Suppressor macrophage treated with lipopolysaccharide for 4 hours (primary cell): Measurements from ENCODE around the gene ZFP3.
"Not testable (repeated sequence)": the region's sequence is repeated elsewhere in the genome, so short reads cannot be mapped to it uniquely, and the experiment has no call there.

Experiments used
- DNase-seq: peaks from one replicate; pipeline ENCODE4 v3.0.0-alpha.2; 2020

ZFP3 gene

GRCh38 chr17:5126719-5127488 is 48.6 kb downstream of the ZFP3 start:
- no peak for DNase-seq

DNA sequence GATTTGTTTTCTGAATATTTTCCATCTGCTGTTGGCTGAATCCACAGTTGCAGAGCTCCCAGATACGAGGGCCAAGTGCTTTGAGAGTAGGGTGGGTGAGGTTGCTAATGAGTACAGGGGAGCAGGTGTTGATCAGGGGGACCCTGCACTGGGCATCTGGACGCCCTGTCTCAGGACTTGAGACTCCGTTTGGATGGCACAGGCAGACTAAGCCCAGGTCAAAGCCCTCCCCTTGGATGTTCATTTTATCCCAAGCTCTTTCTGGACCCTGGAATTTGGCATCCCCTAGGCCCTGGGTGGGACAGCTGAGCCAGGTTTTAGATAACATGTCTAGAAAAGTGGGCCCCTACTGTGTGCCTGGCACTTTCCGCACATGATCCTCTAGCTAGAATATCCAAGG is 49.6 kb downstream of the ZFP3 start:
- DNase-seq: no peak

GRCh38 chr17:5128387-5128786 is 50.1 kb downstream of the ZFP3 start:
- not testable (repeated sequence) for DNase-seq

DNA sequence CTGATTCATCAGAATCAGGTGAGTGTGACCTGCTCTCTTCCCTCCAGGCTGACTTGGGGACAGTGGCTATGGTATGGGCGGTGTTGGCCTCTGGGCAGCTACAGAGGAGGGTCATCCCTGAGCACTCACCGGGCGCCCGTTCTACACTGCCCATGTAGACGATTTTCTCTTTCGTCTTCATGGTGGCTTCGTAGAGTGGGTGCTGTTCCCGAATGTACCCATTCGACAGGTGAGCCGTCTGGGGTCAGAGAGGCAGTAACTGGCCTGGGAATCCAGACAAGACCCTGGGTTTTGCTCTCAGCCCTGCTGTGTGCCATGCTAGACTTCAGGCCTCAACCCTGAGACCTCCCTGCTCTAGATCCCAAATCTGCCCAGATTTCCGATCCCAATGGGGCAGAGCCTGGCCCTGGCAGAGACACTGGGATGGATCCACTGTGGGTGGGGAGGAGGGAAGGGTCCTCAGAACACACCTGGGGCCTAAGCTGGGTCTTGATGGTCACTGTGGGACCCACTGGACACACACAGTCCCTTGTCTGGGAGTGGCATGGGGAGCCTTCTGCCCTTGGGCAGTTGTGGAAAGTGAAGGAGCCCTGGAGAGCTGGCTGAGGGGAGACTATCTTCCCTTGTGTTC is 50.8 kb downstream of the ZFP3 start:
- no peak for DNase-seq

DNA sequence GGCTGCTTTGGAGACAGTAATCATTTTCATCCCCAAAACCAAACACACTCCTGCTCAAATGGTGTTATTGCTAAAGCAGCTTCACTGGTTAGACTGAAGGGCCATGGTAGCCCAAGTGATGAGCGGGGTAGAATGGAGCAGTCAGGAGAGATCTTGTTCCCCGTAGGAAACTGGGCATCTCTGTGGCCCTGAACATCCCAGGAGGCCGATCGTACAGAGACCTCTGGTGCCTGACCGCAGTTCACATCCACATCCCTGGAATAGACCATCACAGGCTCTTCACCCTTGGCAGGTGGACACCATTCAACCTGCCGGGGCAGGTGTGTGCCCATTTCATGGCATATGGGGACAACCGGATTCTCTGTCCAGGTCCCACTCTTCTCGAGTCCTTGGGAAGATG is 51.5 kb downstream of the ZFP3 start:
- DNase-seq: not testable (repeated sequence)

DNA sequence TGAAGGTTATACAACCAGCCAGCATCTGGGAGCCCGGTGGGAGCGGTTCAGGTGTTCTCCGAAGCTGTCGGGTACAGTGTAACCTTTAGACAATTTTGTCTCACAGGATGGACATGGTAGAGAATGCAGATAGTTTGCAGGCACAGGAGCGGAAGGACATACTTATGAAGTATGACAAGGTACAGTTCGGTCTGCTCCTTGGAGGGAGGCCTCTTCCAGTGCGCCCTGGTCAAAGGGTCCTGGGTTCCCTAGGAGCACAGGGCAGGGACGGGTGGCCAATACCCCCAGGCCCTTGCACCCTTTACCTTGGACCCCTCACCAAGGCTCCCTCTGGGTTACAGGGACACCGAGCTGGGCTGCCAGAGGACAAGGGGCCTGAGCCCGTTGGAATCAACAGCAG is 52.0 kb downstream of the ZFP3 start:
- DNase-seq: not testable (repeated sequence)

GRCh38 chr17:5130687-5131086 is 52.4 kb downstream of the ZFP3 start:
- not testable (repeated sequence) for DNase-seq

- DNase-seq: no peak
These were observed 53.0 kb downstream of the ZFP3 start for GRCh38 chr17:5131146-5131715.

- DNase-seq: not testable (repeated sequence)
These were observed 53.7 kb downstream of the ZFP3 start for GRCh38 chr17:5131799-5132502.

DNA sequence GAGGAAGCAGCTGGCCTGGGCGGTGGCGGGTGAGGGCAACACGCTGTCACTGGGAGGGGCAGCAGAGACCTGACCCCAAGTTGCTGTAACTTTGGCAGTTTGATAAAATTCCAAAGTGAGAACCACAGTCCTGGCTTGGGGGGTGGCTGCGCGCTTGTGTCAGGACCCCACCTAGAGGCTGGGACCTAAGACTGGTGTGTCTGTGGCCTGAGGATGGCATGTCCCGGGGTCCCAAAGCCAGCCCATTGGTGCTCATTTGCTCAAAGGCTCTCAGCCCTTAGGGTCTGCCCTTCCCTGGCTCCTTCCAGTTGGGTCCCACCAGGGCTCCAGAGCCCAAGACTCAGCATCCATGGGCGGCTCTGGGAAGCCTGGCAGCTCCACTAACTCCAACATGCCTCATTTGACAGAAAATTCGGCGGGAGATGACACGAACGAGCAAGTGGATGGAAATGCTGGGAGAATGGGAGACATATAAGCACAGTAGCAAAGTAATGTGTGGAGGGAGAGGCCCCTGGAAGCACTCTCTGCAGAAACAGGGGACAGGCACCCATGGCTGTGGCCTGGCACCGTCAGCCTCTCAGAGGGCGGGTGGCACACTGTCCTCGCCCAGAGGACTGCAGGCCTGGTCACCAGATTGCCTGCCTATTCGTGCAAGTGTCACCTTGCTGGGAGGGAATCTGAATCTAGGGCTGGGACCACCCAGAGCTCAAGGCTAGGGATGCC is 54.4 kb downstream of the ZFP3 start:
- DNase-seq: not testable (repeated sequence)

GRCh38 chr17:5133311-5133710 is 55.0 kb downstream of the ZFP3 start:
- DNase-seq: no peak

GRCh38 chr17:5133961-5134360 is 55.7 kb downstream of the ZFP3 start:
- DNase-seq: not testable (repeated sequence)

DNA sequence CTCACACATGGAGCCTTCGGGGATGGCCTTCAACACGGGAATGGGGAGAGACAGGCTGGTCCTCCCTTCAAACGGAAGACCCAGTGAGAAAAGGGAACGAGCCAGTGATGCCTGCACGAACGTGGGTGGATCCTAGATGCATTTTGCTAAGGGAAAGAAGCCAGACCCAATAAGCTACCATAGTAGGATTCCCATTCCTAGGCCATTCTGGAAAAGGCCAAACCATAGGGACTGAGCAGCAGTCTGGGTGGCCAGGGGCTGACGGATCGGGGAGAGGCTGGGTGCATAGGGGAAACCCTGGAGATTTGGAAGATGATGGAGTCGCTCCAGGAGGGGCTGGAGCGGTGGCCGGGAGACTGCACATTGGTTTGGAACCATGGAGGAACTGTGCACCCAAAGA is 56.3 kb downstream of the ZFP3 start:
- not testable (repeated sequence) for DNase-seq

- DNase-seq: not testable (repeated sequence)
These were observed 57.0 kb downstream of the ZFP3 start for GRCh38 chr17:5135131-5135712.

DNA sequence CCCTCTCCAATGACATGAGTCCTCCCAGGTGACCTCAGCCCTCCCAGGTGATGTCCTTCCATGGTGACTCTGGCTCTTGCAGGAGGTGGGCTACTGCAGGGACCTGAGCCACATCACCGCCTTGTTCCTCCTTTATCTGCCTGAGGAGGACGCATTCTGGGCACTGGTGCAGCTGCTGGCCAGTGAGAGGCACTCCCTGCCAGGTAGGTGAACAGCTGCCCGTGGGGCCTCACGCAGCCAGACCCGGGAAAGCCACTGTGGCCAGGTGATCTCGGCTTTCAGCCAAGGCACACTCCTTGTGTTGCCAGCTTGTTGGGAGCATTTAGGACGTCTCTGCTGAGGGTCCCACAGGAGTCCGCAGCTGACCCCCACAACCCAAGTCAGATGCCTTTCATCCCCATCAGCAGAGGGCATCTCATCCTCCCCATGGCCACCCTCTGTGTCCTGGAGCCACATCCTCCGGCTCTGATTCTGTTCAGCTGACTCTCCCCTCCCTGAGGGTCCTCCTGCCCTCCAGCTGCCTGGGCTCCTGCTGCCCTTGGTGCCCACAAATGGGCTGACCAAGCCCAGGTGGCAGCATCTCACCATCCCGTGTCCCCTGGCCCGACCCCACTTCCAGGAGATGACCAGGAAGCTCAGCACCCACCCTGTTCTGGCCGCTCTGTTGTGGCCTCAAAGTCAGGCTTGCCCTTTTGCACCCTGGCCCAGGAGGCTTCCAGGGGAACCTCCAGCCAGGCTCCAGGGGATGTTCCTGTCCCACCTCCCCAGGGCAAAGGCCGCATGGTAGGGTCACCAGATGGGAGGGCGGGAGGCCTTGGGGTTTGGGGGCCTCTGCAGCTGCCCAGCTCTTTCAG is 57.7 kb downstream of the ZFP3 start:
- no peak for DNase-seq

DNA sequence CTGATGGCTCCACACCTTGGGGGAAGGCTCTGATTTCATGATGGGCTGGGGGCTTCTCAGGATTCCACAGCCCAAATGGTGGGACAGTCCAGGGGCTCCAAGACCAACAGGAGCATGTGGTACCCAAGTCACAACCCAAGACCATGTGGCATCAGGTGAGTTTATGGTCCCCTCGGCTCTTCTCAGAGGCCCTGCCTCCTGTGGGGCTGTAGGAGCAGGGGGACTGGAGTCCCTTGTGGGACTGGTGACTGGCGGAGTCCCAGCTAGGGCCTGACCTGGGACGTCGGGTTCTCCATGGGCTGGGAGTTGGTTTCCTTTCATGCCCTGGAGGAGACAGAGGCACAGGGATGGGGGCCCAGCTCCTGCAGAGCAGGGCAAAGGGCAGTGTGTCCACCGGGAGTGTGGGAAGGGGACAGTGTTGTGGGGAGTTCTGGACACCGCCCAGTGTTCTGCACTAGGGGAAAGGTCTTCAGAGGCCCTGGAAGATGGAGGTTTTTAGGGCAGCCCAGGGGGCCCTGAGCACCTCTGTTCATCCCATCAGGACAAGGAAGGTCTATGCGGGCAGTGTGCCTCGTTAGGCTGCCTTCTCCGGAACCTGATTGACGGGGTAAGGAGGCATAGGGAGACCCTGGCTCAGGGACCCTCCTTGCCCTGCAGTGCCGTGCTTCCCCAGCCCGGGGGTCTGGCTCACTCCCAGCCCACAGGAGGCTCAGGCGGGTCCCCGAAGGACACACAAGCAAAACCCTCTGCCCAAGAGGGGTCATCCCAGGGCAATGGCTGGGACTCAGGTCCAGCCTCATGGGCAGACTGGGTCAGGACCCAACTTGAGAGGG is 58.5 kb downstream of the ZFP3 start:
- DNase-seq: not testable (repeated sequence)

DNA sequence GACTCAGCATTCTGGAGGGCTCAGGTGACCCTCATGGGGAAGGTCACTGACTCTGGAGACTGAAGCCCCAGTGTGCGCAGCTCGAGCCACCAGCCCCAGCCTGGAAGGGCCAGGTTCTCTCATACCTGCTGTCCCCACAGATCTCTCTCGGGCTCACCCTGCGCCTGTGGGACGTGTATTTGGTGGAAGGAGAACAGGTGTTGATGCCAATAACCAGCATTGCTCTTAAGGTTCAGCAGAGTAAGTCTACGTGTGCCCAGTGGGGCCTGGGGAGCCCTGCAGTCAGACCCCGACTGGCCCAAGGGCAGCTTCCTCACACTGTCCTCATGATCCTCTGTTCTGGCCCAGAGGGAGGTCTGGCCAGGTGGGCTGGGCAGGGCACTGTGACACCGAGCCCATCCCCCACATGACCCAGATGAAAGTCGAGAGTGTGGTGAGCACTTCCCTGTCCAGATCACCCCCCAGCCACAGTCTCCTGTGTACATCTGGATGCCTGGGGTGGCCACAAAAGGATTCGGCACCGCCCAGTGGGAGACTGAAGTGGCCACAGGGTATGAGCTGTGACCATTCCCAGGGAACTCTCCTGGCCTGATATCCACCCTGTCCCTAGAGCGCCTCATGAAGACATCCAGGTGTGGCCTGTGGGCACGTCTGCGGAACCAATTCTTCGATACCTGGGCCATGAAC is 59.4 kb downstream of the ZFP3 start:
- not testable (repeated sequence) for DNase-seq

DNA sequence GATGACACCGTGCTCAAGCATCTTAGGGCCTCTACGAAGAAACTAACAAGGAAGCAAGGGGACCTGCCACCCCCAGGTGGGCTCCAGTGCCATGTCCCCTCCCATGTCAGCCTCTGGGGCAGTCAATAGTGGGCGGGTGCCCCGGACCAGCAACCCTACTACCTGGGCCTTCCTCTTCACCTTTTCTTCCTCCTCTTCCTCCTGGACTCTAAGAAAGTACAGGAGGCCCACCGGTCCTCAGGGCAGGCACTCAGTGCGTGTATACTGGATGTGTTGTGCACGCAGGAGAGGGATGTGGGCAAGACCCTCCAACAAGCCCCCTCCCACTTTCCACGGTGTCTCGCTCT is 59.9 kb downstream of the ZFP3 start:
- DNase-seq: not testable (repeated sequence)

- DNase-seq: no peak
These were observed 60.6 kb downstream of the ZFP3 start for GRCh38 chr17:5138616-5139457.
